Endothelial cell of umbilical vein (primary cell): ENCODE results near the gene ESRRB. TPM values are rescaled to one million over a fixed set of nuclear protein-coding genes. Genes with fewer than 3 reads are reported as not detected.

Experiments used
- BruUV-seq: library from RNA; stranded (reverse); fragments of 400-500 nt; replicated peaks from 2 replicates; lab custom pipeline; 2021; lab: Mats Ljungman, UMichigan
- CTCF ChIA-PET: fragments of 300-600, 350-600 bp; sonication (Branson Sonifier 250); formaldehyde crosslinking; loops from one replicate; lab custom pipeline; 2021; ENCODE audit warnings: antibody characterized with exemption, inconsistent platforms; lab: Charles Lee
- POLR2A ChIA-PET: fragments of 300-600, 350-600 bp; sonication (Branson Sonifier 250); formaldehyde crosslinking; loops from one replicate; lab custom pipeline; 2021; ENCODE audit warnings: antibody characterized with exemption, inconsistent platforms; lab: Charles Lee
- DNase-seq: peaks from one replicate; pipeline ENCODE4 v3.0.0-alpha.2; 2011; ENCODE audit warnings: low read depth, low spot score
- FAIRE-seq: peaks from 2 replicates; lab custom pipeline; 2011; peaks lifted over from hg19 to GRCh38; lab: Jason Lieb, UNC
- H2AFZ ChIP-seq: 2 replicates; pipeline ENCODE4 v1.6.0; 2012; ENCODE audit warnings: low read depth, low read length, control low read depth, inconsistent platforms
- H3K27ac ChIP-seq: 2 replicates; pipeline ENCODE4 v1.5.1; 2011; ENCODE audit warnings: low read depth, mild to moderate bottlenecking, control low read depth, low read length, moderate library complexity; ENCODE audit not compliant: insufficient read depth
- H3K27me3 ChIP-seq, 2 experiments: 2 replicates each; pipeline versions ENCODE4 v1.6.0 to v1.6.1; 2011; ENCODE audit warnings: low read length in 2 of 2, mixed read lengths in 1 of 2; ENCODE audit not compliant: control insufficient read depth in 2 of 2, insufficient read depth in 2 of 2
- H3K36me3 ChIP-seq, 2 experiments: 2 replicates in 1 of 2; 3 replicates in 1 of 2; pipeline ENCODE4 v1.5.1; 2011; ENCODE audit warnings: low read length in 2 of 2, mild to moderate bottlenecking in 1 of 2, moderate library complexity in 1 of 2; ENCODE audit not compliant: control insufficient read depth in 2 of 2, insufficient read depth in 2 of 2; ENCODE audit errors: extremely low read depth in 1 of 2
- H3K4me1 ChIP-seq: 3 replicates; pipeline ENCODE4 v1.5.1; 2011; ENCODE audit warnings: mild to moderate bottlenecking, low read length; ENCODE audit not compliant: control insufficient read depth, insufficient read depth; ENCODE audit errors: extremely low read depth
- H3K4me2 ChIP-seq: 2 replicates; pipeline ENCODE4 v1.6.1; 2011; ENCODE audit warnings: low read length, control low read depth, mixed read lengths; ENCODE audit not compliant: insufficient read depth
- H3K4me3 ChIP-seq, 3 experiments: fragments of 200-600 bp in 1 of 3; sonication (generic), shearing (Covaris generic) in 1 of 3; replicated peaks in 1 of 3; 2 replicates each; pipeline ENCODE4 v1.5.1; 2011 to 2016; ENCODE audit warnings: control low read depth in 3 of 3, low read length in 3 of 3, mild to moderate bottlenecking in 2 of 3, inconsistent platforms in 1 of 3, low read depth in 1 of 3, moderate library complexity in 1 of 3; ENCODE audit not compliant: insufficient read depth in 1 of 3
- H3K79me2 ChIP-seq: 2 replicates; pipeline ENCODE4 v1.6.0; 2012; ENCODE audit warnings: low read length, inconsistent platforms; ENCODE audit not compliant: control insufficient read depth, insufficient read depth
- H3K9ac ChIP-seq: replicated peaks from 2 replicates; pipeline ENCODE3; 2011; ENCODE audit warnings: low read length, control low read depth; ENCODE audit not compliant: insufficient read depth; ENCODE audit errors: extremely low read depth
- H3K9me1 ChIP-seq: replicated peaks from 3 replicates; pipeline ENCODE4 v1.6.0; 2011; ENCODE audit warnings: mild to moderate bottlenecking, low read length; ENCODE audit not compliant: control insufficient read depth, insufficient read depth; ENCODE audit errors: extremely low read depth
- H3K9me3 ChIP-seq: replicated peaks from 2 replicates; pipeline ENCODE4 v1.5.1; 2012; ENCODE audit warnings: low read length, inconsistent platforms; ENCODE audit not compliant: control insufficient read depth, insufficient read depth
- H4K20me1 ChIP-seq: replicated peaks from 2 replicates; pipeline ENCODE3; 2011; ENCODE audit warnings: mild to moderate bottlenecking, low read length; ENCODE audit not compliant: control insufficient read depth, insufficient read depth; ENCODE audit errors: extremely low read depth
- EZH2 ChIP-seq: IDR thresholded peaks from 2 replicates; pipeline ENCODE4 v1.6.1; 2012; ENCODE audit warnings: borderline replicate concordance, low read depth, mild to moderate bottlenecking, moderate library complexity, low read length, inconsistent platforms; ENCODE audit not compliant: severe bottlenecking
- FOS ChIP-seq: IDR thresholded peaks from 2 replicates; pipeline ENCODE4 v1.6.1; 2011; ENCODE audit warnings: mild to moderate bottlenecking, low read length, moderate library complexity, borderline replicate concordance; ENCODE audit not compliant: insufficient read depth
- GATA2 ChIP-seq: IDR thresholded peaks from 2 replicates; pipeline ENCODE4 v1.7.0; 2011; ENCODE audit warnings: low read depth, mild to moderate bottlenecking, moderate library complexity, mixed read lengths, low read length; ENCODE audit not compliant: insufficient read length, insufficient read depth
- JUN ChIP-seq: IDR thresholded peaks from 2 replicates; pipeline ENCODE4 v1.6.1; 2011; ENCODE audit warnings: borderline replicate concordance, low read depth; ENCODE audit not compliant: insufficient read length, insufficient read depth
- MAX ChIP-seq: IDR thresholded peaks from 2 replicates; pipeline ENCODE4 v1.6.1; 2011; ENCODE audit not compliant: insufficient read depth, insufficient read length
- MYC ChIP-seq: IDR thresholded peaks from one replicate; pipeline ENCODE4 v1.6.1; 2011; ENCODE audit warnings: mild to moderate bottlenecking, low read depth, low read length
- POLR2A ChIP-seq: IDR thresholded peaks from 2 replicates; pipeline ENCODE4 v1.6.1; 2012; ENCODE audit warnings: low read depth, mild to moderate bottlenecking, control low read depth, low read length
- POLR2AphosphoS5 ChIP-seq: IDR thresholded peaks from 2 replicates; pipeline ENCODE4 v1.6.1; 2012; ENCODE audit warnings: low read depth, mild to moderate bottlenecking, control low read depth, low read length, moderate library complexity; ENCODE audit not compliant: insufficient read depth
- dilution Hi-C: fragments of 300-500 bp; cut with MboI; formaldehyde crosslinking; loops from one replicate; pipeline ENCODE4 v1.15.0; 2019; ENCODE audit warnings: low sequenced_read_pairs; ENCODE audit not compliant: extremely low pct_ligation_motif_present
- intact Hi-C: fragments of 100-400 bp; cut with micrococcal nuclease; formaldehyde crosslinking; loops from one replicate; pipeline ENCODE4 v1.10.0; 2022
- polyA plus RNA-seq, 4 experiments: library from polyadenylated mRNA; depleted of rRNA in 3 of 4; stranded (reverse) in 3 of 4; unstranded in 1 of 4; fragments of >200 nt; gene quantifications; 2 replicates each; pipeline versions ENCODE4 v1.2.1 to v1.2.3, GENCODE V29; 2011 to 2012; ENCODE audit warnings: missing spikeins in 1 of 4
- total RNA-seq: library from RNA; stranded (reverse); gene quantifications from 2 replicates; pipeline ENCODE4 v1.2.3, GENCODE V29; 2021
- TF ChIP-seq, protein P1 (sequence below), 2 donors: IDR thresholded peaks; 1 replicate in 1 of 2; 2 replicates in 1 of 2; pipeline ENCODE4 v1.5.1; 2011; ENCODE audit warnings: low read length in 2 of 2, mild to moderate bottlenecking in 2 of 2, moderate library complexity in 2 of 2, control low read depth in 1 of 2, inconsistent platforms in 1 of 2, low read depth in 1 of 2; ENCODE audit not compliant: insufficient read depth in 1 of 2; ENCODE audit errors: extremely low read depth in 1 of 2

The ESRRB gene
- total and polyA plus RNA-seq, 2 donors (not counting 3 experiments of a cell fraction or from before 2014, with no cell fraction given): not detected

DNA sequence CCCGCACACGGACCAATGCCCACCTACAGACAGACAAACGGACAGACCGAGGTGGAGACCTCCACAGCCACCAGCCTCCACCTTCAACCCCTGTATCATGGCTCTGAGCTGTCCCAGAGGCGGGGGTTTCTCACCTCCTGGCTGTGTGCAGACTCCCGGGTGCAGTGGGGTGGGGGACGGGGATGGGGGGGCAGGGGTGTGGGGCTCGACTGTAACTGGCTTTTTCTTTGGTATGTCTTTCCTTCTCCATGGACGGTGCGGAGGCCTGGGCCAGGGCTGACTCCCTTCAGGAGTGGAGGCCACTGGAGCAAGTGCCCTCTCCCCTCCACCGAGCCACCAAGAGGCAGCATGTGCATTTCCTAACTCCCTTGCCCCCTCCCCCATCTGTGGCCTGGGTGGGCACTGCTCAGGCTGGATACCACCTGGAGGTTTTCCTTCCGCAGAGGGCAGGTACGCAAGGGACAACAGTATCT lies 122.6 kb downstream of the ESRRB start:
- ChIA-PET POLR2A (no interaction called here), CTCF (no interaction called here)
- Histone ChIP-seq H3K79me2 (no peaks in the 10 kb centered on the region), H3K36me3 (no peaks in the 10 kb centered on the region), H3K4me2 (no peak overlapping the region), H3K27me3 (no peaks in the 10 kb centered on the region), H3K4me1 (no peaks in the 10 kb centered on the region), H3K9ac (no peak overlapping the region), H3K9me1 (no peaks in the 10 kb centered on the region), H3K27ac (no peak overlapping the region), H4K20me1 (no peaks in the 10 kb centered on the region), H3K4me3 (no peak overlapping the region), H2AFZ (no peak overlapping the region), H3K9me3 (no peaks in the 10 kb centered on the region)
- no peak for DNase-seq
- intact Hi-C loops (no loop called here), dilution Hi-C loops (no loop called here)
- FAIRE-seq: no peak
- no TSS peak for BruUV-seq
- TF ChIP-seq POLR2AphosphoS5 (no peak), FOS (no peak), EZH2 (no peak), JUN (no peak), MAX (no peak), MYC (no peak), POLR2A (no peak), GATA2 (no peak)
- TF ChIP-seq, protein P1, sequence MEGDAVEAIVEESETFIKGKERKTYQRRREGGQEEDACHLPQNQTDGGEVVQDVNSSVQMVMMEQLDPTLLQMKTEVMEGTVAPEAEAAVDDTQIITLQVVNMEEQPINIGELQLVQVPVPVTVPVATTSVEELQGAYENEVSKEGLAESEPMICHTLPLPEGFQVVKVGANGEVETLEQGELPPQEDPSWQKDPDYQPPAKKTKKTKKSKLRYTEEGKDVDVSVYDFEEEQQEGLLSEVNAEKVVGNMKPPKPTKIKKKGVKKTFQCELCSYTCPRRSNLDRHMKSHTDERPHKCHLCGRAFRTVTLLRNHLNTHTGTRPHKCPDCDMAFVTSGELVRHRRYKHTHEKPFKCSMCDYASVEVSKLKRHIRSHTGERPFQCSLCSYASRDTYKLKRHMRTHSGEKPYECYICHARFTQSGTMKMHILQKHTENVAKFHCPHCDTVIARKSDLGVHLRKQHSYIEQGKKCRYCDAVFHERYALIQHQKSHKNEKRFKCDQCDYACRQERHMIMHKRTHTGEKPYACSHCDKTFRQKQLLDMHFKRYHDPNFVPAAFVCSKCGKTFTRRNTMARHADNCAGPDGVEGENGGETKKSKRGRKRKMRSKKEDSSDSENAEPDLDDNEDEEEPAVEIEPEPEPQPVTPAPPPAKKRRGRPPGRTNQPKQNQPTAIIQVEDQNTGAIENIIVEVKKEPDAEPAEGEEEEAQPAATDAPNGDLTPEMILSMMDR (IDR thresholded peaks at IDR 0.05; ENCODE audit: extremely low read depth in 1 of 2, insufficient read depth in 1 of 2, low read depth in 1 of 2, low read length in 2 of 2): no peak
